GM12874 (cell line): Measurements from ENCODE around the gene AADACL4.

Experiments
- CTCF ChIP-seq: IDR thresholded peaks from 2 replicates; pipeline ENCODE4 v1.5.1; 2011; ENCODE audit warnings: low read depth, mild to moderate bottlenecking, control low read depth, low read length, moderate library complexity; ENCODE audit not compliant: insufficient read depth

Gene AADACL4

GRCh38 chr1:12625276-12625675 lies 18.6 kb upstream of the AADACL4 start:
- TF ChIP-seq CTCF = no peak

- TF ChIP-seq CTCF = no peak
These were observed 17.0 kb upstream of the AADACL4 start for GRCh38 chr1:12626888-12627287.

GRCh38 chr1:12627296-12627695 lies 16.6 kb upstream of the AADACL4 start:
- no peak for TF ChIP-seq CTCF

- TF ChIP-seq CTCF = no peak
These were observed 14.4 kb upstream of the AADACL4 start for GRCh38 chr1:12629511-12629956.

- no peak for TF ChIP-seq CTCF
These were observed 13.7 kb upstream of the AADACL4 start for GRCh38 chr1:12629985-12630760.

GRCh38 chr1:12630946-12631530 lies 12.8 kb upstream of the AADACL4 start:
- no peak for TF ChIP-seq CTCF

GRCh38 chr1:12631571-12631970 lies 12.3 kb upstream of the AADACL4 start:
- TF ChIP-seq CTCF = no peak
